HepG2 (cell line): ENCODE measurements around the gene TMEM167B. TPM values are rescaled to one million over a fixed set of nuclear protein-coding genes. Genes with fewer than 3 reads are reported as not detected.

Source experiments
- DPF2 ChIP-seq: sonication (generic); formaldehyde crosslinking; IDR thresholded peaks from 2 replicates; pipeline ENCODE4 v1.4.0; 2020; ENCODE audit warnings: mild to moderate bottlenecking, low read depth, missing genetic modification reagents, borderline replicate concordance
- EP300 ChIP-seq, 3 experiments: sonication (generic) in 1 of 3; formaldehyde crosslinking in 1 of 3; IDR thresholded peaks; 2 replicates each; pipeline versions ENCODE4 v1.5.1 to v1.6.1; 2011 to 2020; ENCODE audit warnings: low read depth in 2 of 3, low read length in 2 of 3, borderline replicate concordance in 1 of 3, improper control_type of control experiment in 1 of 3, mild to moderate bottlenecking in 1 of 3, missing genetic modification reagents in 1 of 3, moderate library complexity in 1 of 3
- GATAD1 ChIP-seq: IDR thresholded peaks from 2 replicates; pipeline ENCODE4 v1.6.1; 2016; ENCODE audit warnings: missing genetic modification reagents, missing compliant biosample characterization
- HOXA3 ChIP-seq: sonication (generic); formaldehyde crosslinking; IDR thresholded peaks from 2 replicates; pipeline ENCODE4 v1.5.0; 2020; ENCODE audit warnings: missing genetic modification reagents
- HOXA9 ChIP-seq: sonication (generic); formaldehyde crosslinking; IDR thresholded peaks from 2 replicates; pipeline ENCODE4 v1.8.1; 2022; ENCODE audit warnings: missing genetic modification reagents, mild to moderate bottlenecking, moderate library complexity, borderline replicate concordance
- ISL2 ChIP-seq: sonication (generic); formaldehyde crosslinking; IDR thresholded peaks from 2 replicates; pipeline ENCODE4 v1.5.0; 2020; ENCODE audit warnings: missing genetic modification reagents
- KLF12 ChIP-seq: sonication (generic); formaldehyde crosslinking; IDR thresholded peaks from 2 replicates; pipeline ENCODE4 v1.4.0; 2020; ENCODE audit warnings: missing genetic modification reagents, borderline replicate concordance
- NFRKB ChIP-seq: fragments of 450-650 bp; IDR thresholded peaks from 2 replicates; pipeline ENCODE4 v1.6.1; 2017
- PAF1 ChIP-seq: IDR thresholded peaks from 2 replicates; pipeline ENCODE4 v1.6.1; 2016; ENCODE audit warnings: missing genetic modification reagents, missing compliant biosample characterization
- REL ChIP-seq: sonication (generic); formaldehyde crosslinking; conservative IDR thresholded peaks from 2 replicates; pipeline ENCODE4 v1.8.0; 2022; ENCODE audit warnings: mild to moderate bottlenecking, missing genetic modification reagents, moderate library complexity
- SALL1 ChIP-seq: sonication (generic); formaldehyde crosslinking; IDR thresholded peaks from 2 replicates; pipeline ENCODE4 v1.8.0; 2022; ENCODE audit warnings: mild to moderate bottlenecking, missing genetic modification reagents
- SMAD3 ChIP-seq: sonication (generic); formaldehyde crosslinking; IDR thresholded peaks from 2 replicates; pipeline ENCODE4 v1.4.0; 2020; ENCODE audit warnings: missing genetic modification reagents
- TBP ChIP-seq: sonication (generic); formaldehyde crosslinking; IDR thresholded peaks from 2 replicates; pipeline ENCODE4 v1.5.0; 2020; ENCODE audit warnings: missing genetic modification reagents
- ZNF33A ChIP-seq: sonication (generic); formaldehyde crosslinking; IDR thresholded peaks from 2 replicates; pipeline ENCODE4 v1.5.1; 2020; ENCODE audit warnings: missing genetic modification reagents, mild to moderate bottlenecking, moderate library complexity, borderline replicate concordance
- ZNF44 ChIP-seq: sonication (generic); formaldehyde crosslinking; IDR thresholded peaks from 2 replicates; pipeline ENCODE4 v1.5.1; 2020; ENCODE audit warnings: mild to moderate bottlenecking, missing genetic modification reagents
- ZNF615 ChIP-seq: sonication (generic); formaldehyde crosslinking; IDR thresholded peaks from 2 replicates; pipeline ENCODE4 v1.5.0; 2020; ENCODE audit warnings: mild to moderate bottlenecking, missing genetic modification reagents, borderline replicate concordance
- polyA plus RNA-seq, 8 experiments: library from polyadenylated mRNA; depleted of rRNA in 3 of 8; stranded (reverse) in 7 of 8; unstranded in 1 of 8; fragments of >200 nt; fragmentation: Illumina TruSeq in 4 of 8; extraction: Trizol in 4 of 8; gene quantifications; 2 replicates each; pipeline versions ENCODE4 v1.2.1 to v1.2.3, GENCODE V29; 2011 to 2016; ENCODE audit warnings: low read depth in 4 of 8, missing spikeins in 1 of 8, mixed read lengths in 1 of 8; ENCODE audit not compliant: insufficient read depth in 1 of 8
- total RNA-seq, 5 experiments: library from RNA; depleted of rRNA; stranded (reverse); fragments of >200 nt; fragmentation: Illumina TruSeq; extraction: Trizol; gene quantifications; 2 replicates each; pipeline ENCODE4 v1.2.3, GENCODE V29; 2016; ENCODE audit warnings: low read depth in 1 of 5
- TF ChIP-seq, protein P1 (sequence below): sonication (generic); formaldehyde crosslinking; IDR thresholded peaks from 2 replicates; pipeline ENCODE4 v1.5.0; 2020; ENCODE audit warnings: missing genetic modification reagents
- TF ChIP-seq, protein P2 (sequence below): sonication (generic); formaldehyde crosslinking; IDR thresholded peaks from 2 replicates; pipeline ENCODE4 v1.5.0; 2020; ENCODE audit warnings: missing genetic modification reagents, mild to moderate bottlenecking, borderline replicate concordance
- TF ChIP-seq, protein P3 (sequence below): sonication (generic); formaldehyde crosslinking; IDR thresholded peaks from 2 replicates; pipeline ENCODE4 v1.8.1; 2023; ENCODE audit warnings: mild to moderate bottlenecking, missing genetic modification reagents, borderline replicate concordance
- TF ChIP-seq, protein P4 (sequence below): sonication (generic); formaldehyde crosslinking; IDR thresholded peaks from 2 replicates; pipeline ENCODE4 v1.4.0; 2020; ENCODE audit warnings: missing genetic modification reagents, borderline replicate concordance
- TF ChIP-seq, protein P5 (sequence below): sonication (generic); formaldehyde crosslinking; IDR thresholded peaks from 2 replicates; pipeline ENCODE4 v1.5.1; 2020; ENCODE audit warnings: mild to moderate bottlenecking, missing genetic modification reagents, moderate library complexity

Gene TMEM167B
- total and polyA plus RNA-seq, 2 of the 13 experiments (the other 11 are each of a cell fraction or from before 2014, with no cell fraction given), result 9.5 to 22.4 TPM

DNA sequence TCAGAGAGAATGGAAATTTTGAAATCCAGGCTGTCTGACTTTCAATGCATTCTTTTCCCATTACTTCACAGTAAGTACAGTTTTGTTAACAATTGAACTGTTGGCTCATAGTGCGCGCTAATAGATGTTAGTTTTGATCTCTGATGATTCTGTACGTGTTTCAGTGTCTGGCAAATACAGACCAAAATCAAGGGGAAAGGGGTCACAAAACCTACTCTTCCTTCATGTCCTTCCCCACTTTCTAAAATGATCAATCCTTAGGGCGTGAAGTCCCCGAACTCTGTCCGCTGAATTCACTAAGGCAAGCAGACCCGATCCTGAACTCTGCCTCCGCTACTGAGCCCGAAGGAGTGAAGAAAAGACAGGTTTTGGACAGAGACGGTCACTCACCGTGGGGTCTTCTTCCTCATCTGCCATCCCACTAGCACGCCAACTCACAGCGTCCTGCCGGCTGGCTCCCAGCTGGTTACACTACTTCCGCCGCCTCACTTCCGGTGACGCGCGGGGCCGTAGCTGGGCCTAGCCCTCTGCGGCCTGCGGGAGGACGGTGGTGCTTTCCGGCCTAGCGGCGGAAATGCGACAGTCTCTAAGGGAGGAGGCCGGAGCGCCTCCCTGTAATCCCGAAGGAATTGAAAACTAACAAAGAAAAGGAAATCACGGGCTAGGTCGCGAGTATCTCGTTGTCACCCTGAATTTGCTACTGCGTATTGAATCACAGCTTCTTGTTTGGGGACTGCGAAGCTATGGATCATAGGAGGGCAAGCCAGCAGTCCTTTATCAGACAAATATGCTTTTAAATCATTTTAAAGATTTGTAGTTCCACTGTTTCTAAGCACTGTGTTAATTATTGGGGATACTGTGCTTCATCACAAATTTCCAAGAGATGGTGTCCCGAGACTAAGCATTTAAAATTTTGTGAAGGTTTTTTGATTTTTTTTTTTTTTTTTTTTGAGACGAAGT is 14.8 kb upstream of the TMEM167B start, which contains the start of gene TAF13 (continued):
- TF ChIP-seq NFRKB (no peak), HOXA9 (CRISPR knock-in tag) (no peak), DPF2 (CRISPR knock-in tag) (no peak), SMAD3 (peak; percentile 42; the same call in 1 of the 2 replicates), SALL1 (CRISPR knock-in tag) (peak; percentile 92), ZNF33A (CRISPR knock-in tag) (no peak), KLF12 (CRISPR knock-in tag) (peak; percentile 45; the same call in 1 of the 2 replicates), PAF1 (CRISPR knock-in tag) (no peak), ISL2 (CRISPR knock-in tag) (peak; percentile 62; the same call in 1 of the 2 replicates), EP300 (IDR thresholded peaks at IDR 0.05; ENCODE audit: low read depth in 2 of 2, low read length in 2 of 2) (no peak), EP300 (CRISPR knock-in tag; IDR thresholded peaks at IDR 0.05; ENCODE audit: borderline replicate concordance) (peak; percentile 55; the same call in 1 of the 2 replicates), TBP (CRISPR knock-in tag) (no peak), REL (CRISPR knock-in tag) (no peak), ZNF44 (CRISPR knock-in tag) (no peak), HOXA3 (CRISPR knock-in tag) (peak; percentile 95), ZNF615 (CRISPR knock-in tag) (no peak), GATAD1 (peak; percentile 96)
- TF ChIP-seq, protein P1, sequence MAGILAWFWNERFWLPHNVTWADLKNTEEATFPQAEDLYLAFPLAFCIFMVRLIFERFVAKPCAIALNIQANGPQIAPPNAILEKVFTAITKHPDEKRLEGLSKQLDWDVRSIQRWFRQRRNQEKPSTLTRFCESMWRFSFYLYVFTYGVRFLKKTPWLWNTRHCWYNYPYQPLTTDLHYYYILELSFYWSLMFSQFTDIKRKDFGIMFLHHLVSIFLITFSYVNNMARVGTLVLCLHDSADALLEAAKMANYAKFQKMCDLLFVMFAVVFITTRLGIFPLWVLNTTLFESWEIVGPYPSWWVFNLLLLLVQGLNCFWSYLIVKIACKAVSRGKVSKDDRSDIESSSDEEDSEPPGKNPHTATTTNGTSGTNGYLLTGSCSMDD, result no peak
- TF ChIP-seq, protein P2, sequence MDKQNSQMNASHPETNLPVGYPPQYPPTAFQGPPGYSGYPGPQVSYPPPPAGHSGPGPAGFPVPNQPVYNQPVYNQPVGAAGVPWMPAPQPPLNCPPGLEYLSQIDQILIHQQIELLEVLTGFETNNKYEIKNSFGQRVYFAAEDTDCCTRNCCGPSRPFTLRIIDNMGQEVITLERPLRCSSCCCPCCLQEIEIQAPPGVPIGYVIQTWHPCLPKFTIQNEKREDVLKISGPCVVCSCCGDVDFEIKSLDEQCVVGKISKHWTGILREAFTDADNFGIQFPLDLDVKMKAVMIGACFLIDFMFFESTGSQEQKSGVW (CRISPR knock-in tag), result peak; percentile 89; the same call in 1 of the 2 replicates
- TF ChIP-seq, protein P3, sequence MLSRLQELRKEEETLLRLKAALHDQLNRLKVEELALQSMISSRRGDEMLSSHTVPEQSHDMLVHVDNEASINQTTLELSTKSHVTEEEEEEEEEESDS, result no peak
- TF ChIP-seq, protein P4, sequence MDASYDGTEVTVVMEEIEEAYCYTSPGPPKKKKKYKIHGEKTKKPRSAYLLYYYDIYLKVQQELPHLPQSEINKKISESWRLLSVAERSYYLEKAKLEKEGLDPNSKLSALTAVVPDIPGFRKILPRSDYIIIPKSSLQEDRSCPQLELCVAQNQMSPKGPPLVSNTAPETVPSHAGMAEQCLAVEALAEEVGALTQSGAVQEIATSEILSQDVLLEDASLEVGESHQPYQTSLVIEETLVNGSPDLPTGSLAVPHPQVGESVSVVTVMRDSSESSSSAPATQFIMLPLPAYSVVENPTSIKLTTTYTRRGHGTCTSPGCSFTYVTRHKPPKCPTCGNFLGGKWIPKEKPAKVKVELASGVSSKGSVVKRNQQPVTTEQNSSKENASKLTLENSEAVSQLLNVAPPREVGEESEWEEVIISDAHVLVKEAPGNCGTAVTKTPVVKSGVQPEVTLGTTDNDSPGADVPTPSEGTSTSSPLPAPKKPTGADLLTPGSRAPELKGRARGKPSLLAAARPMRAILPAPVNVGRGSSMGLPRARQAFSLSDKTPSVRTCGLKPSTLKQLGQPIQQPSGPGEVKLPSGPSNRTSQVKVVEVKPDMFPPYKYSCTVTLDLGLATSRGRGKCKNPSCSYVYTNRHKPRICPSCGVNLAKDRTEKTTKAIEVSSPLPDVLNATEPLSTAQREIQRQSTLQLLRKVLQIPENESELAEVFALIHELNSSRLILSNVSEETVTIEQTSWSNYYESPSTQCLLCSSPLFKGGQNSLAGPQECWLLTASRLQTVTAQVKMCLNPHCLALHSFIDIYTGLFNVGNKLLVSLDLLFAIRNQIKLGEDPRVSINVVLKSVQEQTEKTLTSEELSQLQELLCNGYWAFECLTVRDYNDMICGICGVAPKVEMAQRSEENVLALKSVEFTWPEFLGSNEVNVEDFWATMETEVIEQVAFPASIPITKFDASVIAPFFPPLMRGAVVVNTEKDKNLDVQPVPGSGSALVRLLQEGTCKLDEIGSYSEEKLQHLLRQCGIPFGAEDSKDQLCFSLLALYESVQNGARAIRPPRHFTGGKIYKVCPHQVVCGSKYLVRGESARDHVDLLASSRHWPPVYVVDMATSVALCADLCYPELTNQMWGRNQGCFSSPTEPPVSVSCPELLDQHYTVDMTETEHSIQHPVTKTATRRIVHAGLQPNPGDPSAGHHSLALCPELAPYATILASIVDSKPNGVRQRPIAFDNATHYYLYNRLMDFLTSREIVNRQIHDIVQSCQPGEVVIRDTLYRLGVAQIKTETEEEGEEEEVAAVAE (CRISPR knock-in tag), result no peak
- TF ChIP-seq, protein P5, sequence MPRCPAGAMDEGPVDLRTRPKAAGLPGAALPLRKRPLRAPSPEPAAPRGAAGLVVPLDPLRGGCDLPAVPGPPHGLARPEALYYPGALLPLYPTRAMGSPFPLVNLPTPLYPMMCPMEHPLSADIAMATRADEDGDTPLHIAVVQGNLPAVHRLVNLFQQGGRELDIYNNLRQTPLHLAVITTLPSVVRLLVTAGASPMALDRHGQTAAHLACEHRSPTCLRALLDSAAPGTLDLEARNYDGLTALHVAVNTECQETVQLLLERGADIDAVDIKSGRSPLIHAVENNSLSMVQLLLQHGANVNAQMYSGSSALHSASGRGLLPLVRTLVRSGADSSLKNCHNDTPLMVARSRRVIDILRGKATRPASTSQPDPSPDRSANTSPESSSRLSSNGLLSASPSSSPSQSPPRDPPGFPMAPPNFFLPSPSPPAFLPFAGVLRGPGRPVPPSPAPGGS (CRISPR knock-in tag), result no peak
